HG03097 (cell line): Measurements from ENCODE around the gene PALM3.
"Not testable (repeated sequence)": the region's sequence is repeated elsewhere in the genome, so short reads cannot be mapped to it uniquely, and the experiment has no call there.

Source experiments
- ATAC-seq: cut with Tn5 transposase; IDR thresholded peaks from one replicate; pipeline ENCODE4 v1.9.1; 2021; ENCODE audit not compliant: unreplicated experiment, low FRiP score

PALM3 gene

DNA sequence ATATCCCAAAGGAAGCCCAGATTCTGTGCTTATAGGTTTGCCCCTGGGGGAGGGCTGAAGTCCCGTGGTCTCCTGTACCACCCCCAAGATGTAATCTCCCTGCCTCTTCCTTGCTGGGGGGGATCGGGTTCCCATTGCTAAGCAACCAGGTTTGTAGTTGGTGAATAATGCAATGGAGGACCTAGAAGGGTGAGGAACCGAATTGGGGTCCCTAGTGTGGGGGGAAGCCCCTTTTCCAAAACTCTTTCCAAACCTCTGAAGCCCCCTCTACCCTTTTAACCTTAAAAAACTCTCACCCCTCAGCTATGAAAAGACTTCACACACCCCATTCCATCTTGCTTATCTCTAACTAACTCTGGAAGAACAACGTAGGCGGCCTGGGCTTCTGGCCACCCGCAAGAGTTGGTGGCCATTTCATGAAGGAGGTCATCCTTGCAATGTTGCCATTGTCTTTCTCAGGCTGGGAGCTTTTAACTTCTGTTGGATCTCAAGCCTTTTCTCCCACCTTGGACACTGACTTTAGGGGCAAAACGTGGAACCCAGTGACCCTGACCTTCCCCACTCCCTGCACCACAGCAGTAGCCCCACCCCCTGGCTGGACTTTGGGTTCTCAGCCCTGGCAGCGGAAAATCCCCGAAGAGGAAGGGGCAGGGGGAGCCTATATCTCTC lies 661 bp downstream of the PALM3 start:
- ATAC-seq = no peak

DNA sequence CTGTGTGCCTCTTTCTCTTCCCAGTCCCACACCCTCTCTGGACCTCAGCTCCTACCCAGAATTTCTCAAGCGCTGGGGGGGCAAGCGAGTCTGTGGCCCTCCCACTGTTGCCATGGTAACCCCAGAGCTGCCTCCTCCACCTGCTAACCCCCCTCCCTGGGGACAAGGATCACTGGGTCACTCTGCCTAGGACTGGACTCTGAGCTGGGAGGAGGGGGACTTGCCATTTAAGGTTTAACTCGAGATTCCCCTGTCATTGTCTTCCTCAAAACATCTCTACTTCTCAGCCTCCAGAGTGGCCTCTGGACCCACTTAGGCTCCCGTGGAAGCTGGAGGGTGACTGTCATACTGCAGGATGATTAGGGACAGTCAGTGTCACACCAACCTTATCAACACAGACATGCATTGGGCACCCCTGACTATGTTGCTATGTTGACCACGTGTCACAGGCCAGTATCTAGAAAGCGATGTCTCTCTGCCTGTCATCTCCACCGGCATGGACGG lies 2.2 kb downstream of the PALM3 start:
- ATAC-seq = no peak

DNA sequence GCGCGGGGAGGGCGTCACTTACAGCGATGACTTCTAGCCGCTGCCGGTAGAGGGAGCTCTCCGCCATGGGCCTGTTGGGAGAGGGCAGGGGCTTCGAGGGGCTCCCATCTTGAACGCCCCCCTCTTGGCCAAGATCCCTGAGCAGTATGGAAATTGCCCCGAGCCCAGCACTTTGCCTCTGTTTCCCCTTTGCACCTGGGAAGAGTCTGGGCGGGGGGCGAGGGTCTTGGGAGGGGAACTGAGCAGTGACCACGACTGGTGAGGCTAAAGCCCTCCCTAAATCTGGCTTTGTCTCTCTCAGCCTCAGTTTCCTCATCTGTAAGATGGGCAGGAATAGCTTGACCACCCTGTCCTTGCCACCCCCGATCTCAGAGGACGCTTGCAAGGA lies 2.8 kb downstream of the PALM3 start:
- ATAC-seq = no peak

DNA sequence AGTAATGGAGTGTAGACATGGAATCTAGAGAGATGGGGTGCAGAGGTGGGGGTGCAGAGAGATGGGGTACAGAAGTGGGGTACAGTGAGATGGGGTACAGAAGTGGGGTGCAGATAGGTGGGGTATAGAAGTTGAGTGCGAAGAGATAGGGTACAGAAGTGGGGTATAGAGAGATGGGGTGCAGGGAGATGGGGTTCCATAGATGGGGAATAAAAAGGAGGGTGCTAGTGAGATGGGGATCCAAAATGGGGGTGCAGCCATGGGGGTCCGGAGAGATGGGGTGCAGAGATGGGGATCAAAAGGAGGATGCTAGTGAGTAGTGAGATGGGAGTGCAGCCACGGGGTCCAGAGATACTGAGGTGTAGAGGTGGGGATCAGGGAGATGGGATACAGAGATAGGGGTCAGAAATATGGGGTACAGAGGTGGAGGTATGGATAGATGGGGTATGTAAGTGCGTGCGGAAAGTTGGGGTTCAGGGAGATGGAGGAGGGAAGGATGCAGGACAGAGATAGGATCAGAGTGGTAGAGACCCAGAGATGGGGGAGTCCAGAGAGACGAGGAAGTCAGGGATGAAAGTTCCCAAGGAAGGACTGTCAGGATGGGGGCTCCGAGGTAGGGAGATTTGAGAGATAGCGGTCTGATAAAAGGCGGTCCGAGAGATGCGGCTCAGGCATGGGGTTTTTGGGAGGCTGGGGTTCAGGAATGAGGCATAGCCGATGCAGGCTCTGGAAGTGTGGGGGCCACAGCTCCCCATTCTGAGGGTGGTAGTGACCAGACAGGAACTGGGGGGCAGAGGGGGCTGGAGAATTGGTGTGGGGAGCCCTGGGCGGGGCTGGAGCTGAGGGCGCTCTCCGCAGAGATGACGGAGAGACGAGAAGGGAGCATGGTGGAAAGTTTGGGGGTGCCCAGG lies 3.4 kb downstream of the PALM3 start:
- no peak for ATAC-seq

DNA sequence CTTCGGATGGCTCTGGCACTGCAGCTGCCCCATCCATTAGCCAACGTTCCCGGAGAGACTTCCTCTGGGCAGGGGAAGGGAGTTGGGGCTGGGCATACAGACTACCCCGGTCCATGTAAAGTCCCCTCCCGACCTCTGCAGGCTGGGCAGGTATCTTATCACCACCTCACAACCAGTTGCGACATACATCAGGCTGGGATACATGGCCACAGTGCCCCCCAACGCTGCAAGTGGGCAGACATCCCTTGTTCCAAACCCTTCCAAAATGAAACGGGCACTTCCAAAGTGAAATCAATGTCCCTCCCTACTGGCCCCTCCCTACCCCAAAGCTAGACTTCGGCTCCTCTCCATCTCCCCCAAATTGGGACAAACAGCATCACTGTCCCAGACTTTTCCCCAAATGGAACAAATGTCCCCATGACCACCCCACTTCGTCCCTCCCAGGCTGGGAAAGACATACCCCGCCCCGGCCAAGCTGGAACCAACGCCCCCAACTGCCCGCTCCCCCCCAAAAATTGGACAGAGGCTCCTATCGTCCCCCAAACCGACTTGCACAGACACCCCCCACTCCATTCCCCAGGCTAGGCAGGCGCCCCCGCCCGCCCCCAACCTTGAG lies 5.0 kb downstream of the PALM3 start:
- ATAC-seq = no peak

DNA sequence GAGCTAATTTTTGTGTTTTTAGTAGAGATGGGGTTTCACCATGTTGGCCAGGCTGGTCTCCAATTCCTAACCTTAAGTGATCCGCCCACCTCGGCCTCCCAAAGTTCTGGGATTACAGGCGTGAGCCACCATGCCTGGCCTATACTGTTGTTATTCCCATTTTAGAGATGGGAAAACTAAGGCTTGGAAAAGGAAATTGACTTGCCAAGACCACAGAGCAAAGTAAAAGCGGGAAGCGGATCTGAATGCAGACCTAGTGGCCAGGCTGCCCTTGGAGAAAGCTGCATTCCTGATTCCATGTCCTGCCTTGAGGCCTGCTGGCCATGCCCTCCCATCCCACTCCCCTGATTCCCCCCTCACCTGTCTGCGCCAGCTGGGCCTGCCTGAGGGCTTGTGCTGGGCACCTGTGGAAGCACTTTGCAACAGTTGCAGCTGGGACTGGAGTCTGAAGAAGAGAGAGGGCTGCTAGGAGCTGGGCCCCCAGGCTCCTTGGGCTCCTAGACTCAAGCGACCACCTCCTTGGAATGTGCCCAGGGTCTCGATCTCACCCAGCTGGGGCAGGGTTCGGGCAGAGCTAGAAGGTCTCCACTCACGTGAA lies 5.7 kb downstream of the PALM3 start:
- no peak for ATAC-seq

DNA sequence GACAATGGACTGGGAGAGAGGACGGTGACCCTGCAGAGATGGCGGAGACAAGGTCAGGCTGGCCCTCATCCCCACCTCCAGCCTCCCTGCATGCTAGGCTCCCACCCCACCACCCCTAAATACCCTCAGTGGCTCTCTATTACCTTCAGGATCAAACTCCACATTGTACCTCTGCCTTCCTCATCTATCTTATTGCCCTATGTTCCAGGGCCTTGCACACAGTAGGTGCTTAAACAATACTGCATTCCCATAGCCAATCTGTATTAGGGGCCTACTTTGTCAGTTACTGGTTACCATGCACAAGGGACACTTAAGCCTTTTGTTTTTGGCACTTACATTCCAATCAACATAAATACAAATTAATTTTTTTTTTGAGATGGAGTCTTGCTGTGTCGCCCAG lies 6.5 kb downstream of the PALM3 start:
- no peak for ATAC-seq

DNA sequence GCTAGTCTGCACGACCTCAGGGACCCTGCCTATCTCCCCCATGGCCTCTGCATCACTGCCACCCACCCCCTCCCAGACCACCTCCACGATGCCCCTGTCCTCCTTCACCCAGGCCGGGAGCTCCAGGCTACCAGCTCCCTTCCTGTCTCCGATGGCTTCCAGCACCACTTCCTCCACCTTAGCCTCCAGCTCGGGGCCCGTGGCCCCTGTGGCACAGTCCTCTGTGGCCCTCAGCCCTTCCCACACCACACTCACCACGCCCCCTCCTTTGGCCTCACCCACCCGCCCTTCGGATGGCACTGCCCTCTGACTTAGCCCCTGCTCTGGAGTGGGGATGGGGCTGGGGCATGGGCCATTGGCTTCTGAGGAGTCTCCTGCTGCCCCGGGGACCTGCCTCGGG lies 7.2 kb downstream of the PALM3 start:
- ATAC-seq = no peak

DNA sequence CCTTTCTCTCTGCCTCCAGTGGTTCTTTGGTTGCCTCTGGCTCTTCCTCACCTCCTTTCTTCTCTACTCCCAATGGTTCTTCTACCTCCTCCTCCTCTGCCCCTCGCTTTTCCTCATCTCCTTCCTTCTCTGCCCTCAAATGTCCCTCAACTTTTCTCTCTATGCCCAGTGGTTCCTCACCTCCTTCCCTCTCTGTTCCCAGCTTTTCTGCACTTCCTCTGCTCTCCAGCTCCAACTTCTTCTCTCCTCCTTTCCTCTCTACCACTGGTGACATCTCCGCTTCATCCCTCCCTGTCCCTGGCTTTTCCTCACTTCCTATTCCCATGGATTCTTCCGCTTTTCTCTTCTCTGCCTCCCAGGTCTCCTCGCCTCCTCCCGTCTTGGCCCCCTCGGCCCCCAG lies 7.8 kb downstream of the PALM3 start:
- no peak for ATAC-seq

DNA sequence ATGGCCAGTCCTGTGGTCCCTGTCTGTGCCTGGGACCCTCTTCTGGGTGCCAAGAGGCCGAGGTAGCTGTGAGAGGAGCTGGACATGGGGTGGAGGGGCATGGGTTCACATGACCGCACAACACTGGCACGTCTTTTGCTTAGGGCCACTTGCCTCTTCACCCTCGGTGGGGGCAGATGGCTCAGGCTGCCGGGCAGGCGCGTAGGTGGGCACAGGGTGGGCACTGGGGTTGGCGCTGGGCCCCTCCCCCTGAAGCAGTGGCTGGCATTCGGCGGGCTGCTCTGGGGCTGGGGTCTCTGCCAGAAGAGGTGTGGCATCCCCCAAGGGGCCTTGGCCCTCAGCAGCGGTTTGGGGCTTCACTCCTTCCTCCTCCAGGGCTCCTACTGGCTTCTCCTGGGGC lies 8.4 kb downstream of the PALM3 start:
- ATAC-seq = no peak

DNA sequence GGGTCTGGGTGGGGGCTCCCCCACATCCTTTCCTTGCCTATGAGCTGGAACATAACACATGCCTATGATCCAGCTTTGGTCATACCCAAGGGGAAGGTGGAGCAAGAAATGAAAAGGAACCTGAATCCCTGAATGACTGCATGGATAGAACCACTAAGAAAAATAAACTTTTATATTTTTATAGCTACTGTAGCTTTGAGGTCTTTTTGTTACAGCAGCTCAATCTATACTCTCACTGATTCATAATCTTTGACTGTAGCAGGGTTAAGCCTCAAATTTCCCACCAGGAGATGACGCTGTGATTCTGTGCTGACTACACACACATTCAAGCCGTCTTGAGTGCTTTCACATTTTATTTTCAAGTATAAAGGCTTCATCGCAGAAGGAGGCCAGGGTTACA lies 8.8 kb downstream of the PALM3 start:
- no peak for ATAC-seq

DNA sequence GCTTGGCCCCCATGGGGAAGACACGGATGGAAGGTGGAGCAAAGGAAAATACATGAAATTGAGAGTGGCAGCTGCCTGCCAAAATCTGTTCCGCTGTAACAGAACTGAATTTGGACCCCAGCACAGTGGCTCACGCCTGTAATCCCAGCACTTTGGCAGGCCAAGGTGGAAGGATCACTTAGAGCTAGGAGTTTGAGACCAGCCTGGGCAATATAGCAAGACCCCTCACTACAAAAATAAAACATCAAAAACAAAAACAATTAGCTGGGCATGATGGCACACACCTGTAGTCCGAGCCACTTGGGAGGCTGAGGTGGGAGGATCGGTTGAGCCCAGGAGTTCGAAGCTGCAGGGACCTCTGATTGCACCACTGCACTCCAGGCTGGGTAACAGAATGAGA lies 9.4 kb downstream of the PALM3 start:
- no peak for ATAC-seq

DNA sequence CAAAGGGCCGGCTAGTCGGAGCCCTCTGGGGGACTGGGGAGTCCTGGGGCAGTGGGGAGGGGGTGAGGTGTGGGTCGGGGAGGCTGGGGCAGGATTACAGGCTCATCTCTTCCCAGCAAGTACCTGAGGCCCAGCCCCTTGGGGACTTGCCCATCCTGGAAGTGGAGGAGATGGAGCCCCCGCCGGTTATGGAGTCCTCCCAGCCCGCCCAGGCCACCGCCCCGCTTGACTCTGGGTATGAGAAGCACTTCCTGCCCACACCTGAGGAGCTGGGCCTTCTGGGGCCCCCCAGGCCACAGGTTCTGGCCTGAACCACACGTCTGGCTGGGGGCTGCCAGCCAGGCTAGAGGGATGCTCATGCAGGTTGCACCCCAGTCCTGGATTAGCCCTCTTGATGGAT lies 9.9 kb downstream of the PALM3 start:
- no peak for ATAC-seq

DNA sequence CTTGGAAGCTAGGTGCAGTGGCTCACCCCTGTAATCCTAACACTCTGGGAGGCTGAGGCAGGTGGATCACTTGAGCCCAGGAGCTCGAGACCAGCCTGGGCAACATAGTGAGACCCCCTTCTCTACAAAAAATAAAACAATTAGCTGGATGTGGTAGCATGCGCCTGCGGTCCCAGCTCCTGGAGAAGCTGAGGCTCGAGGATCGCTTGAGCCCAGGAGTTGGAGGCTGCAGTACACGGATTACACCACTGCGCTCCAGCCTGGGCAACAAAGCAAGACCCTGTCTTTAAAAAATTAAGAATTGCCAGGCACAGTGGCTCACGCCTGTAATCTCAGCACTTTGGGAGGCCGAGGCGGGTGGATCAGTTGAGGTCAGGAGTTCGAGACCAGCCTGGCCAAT lies 10.9 kb downstream of the PALM3 start:
- not testable (repeated sequence) for ATAC-seq

DNA sequence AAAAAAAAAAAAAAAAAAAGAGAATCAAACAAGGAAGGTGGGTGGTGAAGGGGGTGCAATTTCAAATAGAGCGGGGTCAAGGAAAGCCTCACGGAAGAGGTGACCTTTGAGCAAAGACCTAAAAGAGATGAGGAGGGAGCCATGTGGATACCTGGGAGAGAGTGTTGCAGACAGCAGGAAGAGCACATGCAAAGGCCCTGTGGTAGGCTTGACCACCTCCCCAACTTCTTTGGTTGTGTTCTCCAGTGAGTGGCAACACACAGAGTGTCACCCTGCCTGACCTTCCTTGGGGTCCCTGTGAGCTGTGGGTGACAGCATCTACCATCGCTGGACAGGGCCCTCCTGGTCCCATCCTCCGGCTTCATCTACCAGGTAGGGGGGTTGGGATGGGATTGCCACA lies 11.4 kb downstream of the PALM3 start:
- no peak for ATAC-seq

DNA sequence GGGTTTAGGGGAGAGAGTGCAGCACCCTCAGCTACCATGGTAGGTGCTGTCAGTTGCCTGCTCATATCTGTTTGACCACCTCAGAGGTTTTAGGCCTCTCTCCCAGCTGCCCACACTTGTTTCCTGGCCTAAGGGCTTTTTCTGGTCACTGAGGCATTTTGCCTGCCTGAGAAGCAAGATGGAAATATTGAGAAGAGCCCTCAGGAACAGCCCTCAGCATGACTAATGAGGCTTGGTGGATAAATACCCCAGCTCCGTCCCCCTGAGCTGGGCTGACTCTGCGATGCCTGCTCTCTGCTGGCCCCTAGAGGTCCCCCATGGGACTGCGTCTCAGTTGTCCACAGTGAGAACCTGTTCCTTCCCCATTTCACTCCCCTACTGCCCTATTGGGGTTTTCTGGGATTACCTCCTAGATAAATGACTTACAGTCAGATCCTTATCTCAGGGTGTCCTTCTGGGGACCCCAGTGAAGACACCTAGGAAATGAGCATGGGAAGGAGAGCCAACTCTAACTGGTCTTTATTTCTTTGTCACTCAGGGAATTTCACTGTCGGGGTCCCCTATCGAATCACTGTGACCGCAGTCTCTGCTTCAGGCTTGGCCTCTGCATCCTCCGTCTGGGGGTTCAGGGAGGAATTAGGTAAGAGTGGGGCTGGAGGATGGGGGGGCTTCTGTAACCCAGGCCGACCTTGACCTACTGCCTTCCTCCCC lies 13.3 kb downstream of the PALM3 start:
- no peak for ATAC-seq

DNA sequence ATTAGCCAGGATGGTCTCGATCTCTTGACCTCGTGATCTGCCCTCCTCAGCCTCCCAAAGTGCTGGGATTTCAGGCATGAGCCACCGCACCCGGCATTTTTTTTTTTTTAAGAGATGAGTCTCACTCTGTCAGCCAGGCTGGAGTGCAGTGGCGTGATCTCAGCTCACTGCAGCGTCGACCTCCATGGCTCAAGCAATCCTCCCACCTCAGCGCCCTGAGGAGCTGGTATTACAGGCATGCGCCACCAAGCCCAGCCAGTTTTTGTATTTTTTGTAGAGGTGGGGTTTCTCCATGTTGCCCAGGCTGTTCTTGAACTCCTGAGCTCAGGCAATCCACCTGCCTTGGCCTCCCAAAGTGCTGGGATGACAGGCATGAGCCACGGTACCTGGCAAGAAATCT lies 14.0 kb downstream of the PALM3 start:
- ATAC-seq = not testable (repeated sequence)

DNA sequence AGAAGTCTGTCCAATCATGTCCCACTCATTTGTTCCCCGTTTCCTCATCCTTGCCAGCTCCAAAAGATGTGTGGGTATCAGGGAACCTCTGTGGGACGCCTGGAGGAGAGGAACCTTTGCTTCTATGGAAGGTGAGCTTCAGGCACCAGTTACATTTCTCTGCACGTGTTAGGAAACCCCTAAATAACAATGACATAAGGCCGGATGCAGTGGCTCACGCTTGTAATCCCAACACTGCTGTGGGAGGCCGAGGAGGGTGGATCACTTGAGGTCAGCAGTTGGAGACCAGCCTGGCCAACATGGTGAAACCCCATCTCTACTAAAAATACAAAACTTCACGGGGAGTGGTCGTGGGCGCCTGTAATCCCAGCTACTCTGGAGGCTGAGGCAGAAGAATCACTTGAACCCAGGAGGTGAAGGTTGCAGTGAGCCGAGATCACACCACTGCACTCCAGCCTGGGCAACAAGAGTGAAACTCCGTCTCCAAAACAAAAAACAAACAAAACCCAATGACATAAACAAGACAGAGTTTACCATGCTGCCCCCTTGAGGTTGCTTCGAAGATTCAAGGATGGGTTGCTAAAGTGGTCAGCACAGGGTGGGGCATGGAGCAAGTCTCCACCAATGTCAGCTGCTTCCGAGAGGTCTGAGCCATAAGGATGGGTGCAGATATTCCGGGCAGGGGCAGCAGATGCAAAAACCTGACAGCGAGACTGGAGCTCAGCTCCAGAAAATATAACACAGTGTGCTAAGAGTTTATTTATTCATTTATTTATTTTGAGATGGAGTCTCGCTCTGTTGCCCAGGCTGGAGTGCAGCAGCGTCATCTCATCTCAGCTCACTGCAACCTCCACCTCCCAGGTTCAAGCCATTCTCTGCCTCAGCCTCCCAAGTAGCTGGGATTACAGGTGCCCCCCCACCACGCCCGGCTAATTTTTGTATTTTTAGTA lies 18.9 kb downstream of the PALM3 start:
- ATAC-seq = not testable (repeated sequence)

DNA sequence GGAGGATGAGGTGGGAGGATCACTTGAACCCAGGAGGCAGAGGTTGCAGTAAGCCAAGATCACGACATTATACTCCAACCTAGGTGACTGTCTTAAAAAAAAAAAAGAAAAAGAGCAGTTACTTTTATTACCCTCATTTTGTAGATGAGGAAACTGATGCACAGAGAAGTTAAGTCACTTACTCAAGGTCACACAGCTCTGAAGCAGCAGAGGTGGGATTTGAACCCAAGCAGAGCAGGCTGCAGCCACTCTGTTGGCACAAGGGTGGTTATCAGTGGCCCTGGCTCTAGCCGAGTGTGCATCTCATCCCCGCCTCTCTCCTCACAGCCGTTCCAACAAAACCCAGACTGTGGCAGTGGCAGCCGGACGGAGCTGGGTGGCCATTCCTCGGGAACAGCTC lies 22.7 kb downstream of the PALM3 start:
- no peak for ATAC-seq
